Smooth muscle cell (in vitro differentiated cells): Measurements from ENCODE around the gene SEPTIN5. TPM values are rescaled to one million over a fixed set of nuclear protein-coding genes. Genes with fewer than 3 reads are reported as not detected.

ENCODE experiments used
- DNase-seq: peaks from one replicate; lab custom pipeline; 2025; ENCODE audit not compliant: unreplicated experiment; lab: John Stamatoyannopoulos, UW
- H2AFZ ChIP-seq: fragments of 200-600 bp; sonication (generic); 2 replicates; pipeline ENCODE4 v1.6.0; 2016; ENCODE audit warnings: antibody characterized with exemption, low read depth, mild to moderate bottlenecking
- H3F3A ChIP-seq: fragments of 200-600 bp; sonication (generic); 2 replicates; pipeline ENCODE4 v1.6.0; 2017; ENCODE audit warnings: antibody characterized with exemption, low read depth
- H3K27ac ChIP-seq: fragments of 200-600 bp; sonication (generic); 2 replicates; pipeline ENCODE4 v1.5.1; 2016; ENCODE audit warnings: low read depth, mild to moderate bottlenecking
- H3K27me3 ChIP-seq: fragments of 200-600 bp; sonication (generic); 2 replicates; pipeline ENCODE4 v1.6.1; 2016; ENCODE audit warnings: low read depth, mild to moderate bottlenecking
- H3K36me3 ChIP-seq: fragments of 200-600 bp; sonication (generic); 2 replicates; pipeline ENCODE4 v1.5.1; 2016; ENCODE audit warnings: low read depth
- H3K4me1 ChIP-seq: fragments of 200-600 bp; sonication (generic); 2 replicates; pipeline ENCODE4 v1.5.1; 2016; ENCODE audit warnings: low read depth
- H3K4me2 ChIP-seq: fragments of 200-600 bp; sonication (generic); 2 replicates; pipeline ENCODE4 v1.6.0; 2016; ENCODE audit warnings: mild to moderate bottlenecking
- H3K4me3 ChIP-seq: fragments of 200-600 bp; sonication (generic); 2 replicates; pipeline ENCODE4 v1.5.1; 2016; ENCODE audit warnings: mild to moderate bottlenecking
- H3K79me2 ChIP-seq: fragments of 200-600 bp; sonication (generic); 2 replicates; pipeline ENCODE4 v1.6.0; 2016; ENCODE audit warnings: low read depth, mild to moderate bottlenecking
- H3K9ac ChIP-seq: fragments of 200-600 bp; sonication (generic); 2 replicates; pipeline ENCODE4 v1.6.0; 2016; ENCODE audit warnings: low read depth
- H3K9me3 ChIP-seq: fragments of 200-600 bp; sonication (generic); replicated peaks from 2 replicates; pipeline ENCODE4 v1.5.1; 2016; ENCODE audit warnings: low read depth
- H4K20me1 ChIP-seq: fragments of 200-600 bp; sonication (generic); 2 replicates; pipeline ENCODE4 v1.6.0; 2016; ENCODE audit warnings: low read depth
- WGBS: methylation state at CpG from one replicate; pipeline ENCODE4 v1.1.7; 2016; ENCODE audit warnings: low lambda C conversion rate; 5-methylcytosine and 5-hydroxymethylcytosine counted together
- polyA plus RNA-seq: library from polyadenylated mRNA; unstranded; fragments of >200 nt; fragmentation: Nextera tagmentation; extraction: Ambion mirVana; gene quantifications from 2 replicates; pipeline ENCODE4 v1.2.1, GENCODE V29; 2016
- total RNA-seq: library from RNA; depleted of rRNA; stranded (reverse); fragments of >200 nt; gene quantifications from 2 replicates; pipeline ENCODE4 v1.2.3, GENCODE V29; 2014
- TF ChIP-seq, protein P1 (sequence below): fragments of 200-600 bp; sonication (generic); IDR thresholded peaks from 2 replicates; pipeline ENCODE4 v1.5.1; 2017; ENCODE audit warnings: borderline replicate concordance, mild to moderate bottlenecking, antibody characterized with exemption; ENCODE audit not compliant: insufficient read depth, poor library complexity, severe bottlenecking

SEPTIN5 gene
- total and polyA plus RNA-seq, 2 experiments from 2014 or later, result 26.6 to 64.1 TPM

DNA sequence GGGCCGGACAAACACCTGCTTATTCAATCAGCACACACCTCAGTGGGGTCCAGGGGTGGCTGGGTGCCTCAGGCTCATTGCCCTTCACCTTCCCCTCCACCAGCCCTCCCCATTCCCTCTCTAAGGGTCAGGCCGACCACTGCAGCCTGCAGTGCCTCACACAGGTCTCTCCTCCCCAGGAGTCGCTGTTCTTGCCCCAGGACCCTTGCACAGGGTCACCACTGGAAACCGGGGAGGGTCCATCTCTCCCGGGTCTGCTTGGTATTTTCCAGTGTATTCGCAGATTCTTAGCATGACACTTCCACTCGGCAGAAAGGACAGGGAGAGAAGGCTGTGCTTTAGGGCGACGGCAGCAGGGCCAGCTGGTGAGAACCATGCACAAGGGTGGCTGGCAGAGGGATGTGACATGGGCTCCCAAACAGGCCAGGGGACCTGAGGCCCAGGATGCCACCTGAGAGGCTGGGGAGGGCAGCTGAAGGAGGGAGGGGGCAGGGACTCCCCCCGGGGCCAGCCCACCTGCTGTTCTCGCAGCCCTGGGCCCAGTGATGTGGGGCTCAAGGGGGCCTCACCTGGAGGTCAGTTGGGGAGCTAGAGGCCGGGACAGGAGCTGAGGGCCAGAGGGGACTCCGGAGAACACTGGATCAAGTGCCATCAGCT lies 30.2 kb downstream of the SEPTIN5 start:
- no peaks in the 10 kb centered on the region for H3K27me3 ChIP-seq
- no peaks in the 10 kb centered on the region for H3K79me2 ChIP-seq
- no peaks in the 10 kb centered on the region for H4K20me1 ChIP-seq
- no peaks in the 10 kb centered on the region for H3F3A ChIP-seq
- WGBS, result 92% methylated on average over 13 of the region's 13 CpGs
- no peak overlapping the region for H3K9ac ChIP-seq
- no peaks in the 10 kb centered on the region for H3K9me3 ChIP-seq
- no peak overlapping the region for H3K27ac ChIP-seq
- no peak overlapping the region for H3K4me3 ChIP-seq
- no peaks in the 10 kb centered on the region for H3K36me3 ChIP-seq
- H3K4me1 ChIP-seq, result no peaks in the 10 kb centered on the region
- TF ChIP-seq, protein P1, sequence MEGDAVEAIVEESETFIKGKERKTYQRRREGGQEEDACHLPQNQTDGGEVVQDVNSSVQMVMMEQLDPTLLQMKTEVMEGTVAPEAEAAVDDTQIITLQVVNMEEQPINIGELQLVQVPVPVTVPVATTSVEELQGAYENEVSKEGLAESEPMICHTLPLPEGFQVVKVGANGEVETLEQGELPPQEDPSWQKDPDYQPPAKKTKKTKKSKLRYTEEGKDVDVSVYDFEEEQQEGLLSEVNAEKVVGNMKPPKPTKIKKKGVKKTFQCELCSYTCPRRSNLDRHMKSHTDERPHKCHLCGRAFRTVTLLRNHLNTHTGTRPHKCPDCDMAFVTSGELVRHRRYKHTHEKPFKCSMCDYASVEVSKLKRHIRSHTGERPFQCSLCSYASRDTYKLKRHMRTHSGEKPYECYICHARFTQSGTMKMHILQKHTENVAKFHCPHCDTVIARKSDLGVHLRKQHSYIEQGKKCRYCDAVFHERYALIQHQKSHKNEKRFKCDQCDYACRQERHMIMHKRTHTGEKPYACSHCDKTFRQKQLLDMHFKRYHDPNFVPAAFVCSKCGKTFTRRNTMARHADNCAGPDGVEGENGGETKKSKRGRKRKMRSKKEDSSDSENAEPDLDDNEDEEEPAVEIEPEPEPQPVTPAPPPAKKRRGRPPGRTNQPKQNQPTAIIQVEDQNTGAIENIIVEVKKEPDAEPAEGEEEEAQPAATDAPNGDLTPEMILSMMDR, result no peak
- no peak overlapping the region for H2AFZ ChIP-seq
- no peak for DNase-seq
- H3K4me2 ChIP-seq, result no peak overlapping the region

DNA sequence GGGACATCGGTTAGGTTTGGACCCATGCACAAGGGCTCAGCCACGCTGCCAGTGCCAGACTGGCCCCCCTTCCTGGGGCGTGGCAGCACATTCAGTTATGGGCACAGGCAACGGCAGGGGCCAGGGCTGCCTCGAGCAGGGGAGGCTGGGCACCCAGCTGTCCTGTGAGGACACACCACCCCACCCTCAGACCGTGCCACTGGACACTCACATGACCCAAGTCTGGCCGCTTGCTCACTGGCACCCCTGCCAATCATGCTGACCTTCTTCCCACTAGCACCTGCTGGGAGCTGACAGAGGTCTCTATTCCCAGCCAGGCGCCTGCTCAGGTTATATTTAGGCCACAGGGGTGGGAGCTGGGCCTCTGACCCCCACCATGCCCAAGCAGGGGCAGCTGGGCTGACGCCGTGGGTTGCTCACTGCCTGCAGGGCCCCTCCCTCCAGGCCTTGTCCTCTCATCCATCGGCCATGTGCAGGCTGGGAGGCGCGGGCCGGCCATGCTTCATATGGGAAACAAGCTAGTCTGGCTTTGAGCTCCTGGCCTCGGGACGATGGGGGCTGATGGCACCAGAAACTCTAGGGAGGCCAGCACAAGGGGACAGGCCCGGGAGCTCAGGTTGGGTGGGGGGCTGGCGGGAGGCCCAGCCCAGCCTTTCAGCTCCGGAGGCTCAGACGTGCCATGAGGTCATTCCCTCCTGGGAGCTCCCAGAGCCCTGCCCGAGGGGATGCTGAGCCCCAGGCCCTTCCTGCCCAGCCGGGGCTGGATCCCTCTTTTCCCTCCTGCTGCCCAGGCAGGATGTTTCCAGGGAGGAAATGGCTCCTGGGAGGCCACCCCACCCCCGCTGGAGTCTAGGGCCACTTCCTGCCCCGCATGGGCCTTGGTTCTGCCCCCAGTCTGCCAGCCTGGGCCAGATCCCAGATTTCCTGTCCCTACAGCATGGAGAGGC lies 31.1 kb downstream of the SEPTIN5 start:
- no peak overlapping the region for H3K4me2 ChIP-seq
- H3K4me1 ChIP-seq, result no peaks in the 10 kb centered on the region
- no peak for DNase-seq
- no peak overlapping the region for H3K9ac ChIP-seq
- no peak overlapping the region for H2AFZ ChIP-seq
- no peaks in the 10 kb centered on the region for H3K36me3 ChIP-seq
- H3K9me3 ChIP-seq, result no peaks in the 10 kb centered on the region
- no peaks in the 10 kb centered on the region for H3K79me2 ChIP-seq
- TF ChIP-seq, protein P1, result no peak
- H3K4me3 ChIP-seq, result no peak overlapping the region
- no peaks in the 10 kb centered on the region for H3K27me3 ChIP-seq
- H3K27ac ChIP-seq, result no peak overlapping the region
- no peaks in the 10 kb centered on the region for H3F3A ChIP-seq
- 82% methylated on average over 24 of the region's 24 CpGs for WGBS
- no peaks in the 10 kb centered on the region for H4K20me1 ChIP-seq

DNA sequence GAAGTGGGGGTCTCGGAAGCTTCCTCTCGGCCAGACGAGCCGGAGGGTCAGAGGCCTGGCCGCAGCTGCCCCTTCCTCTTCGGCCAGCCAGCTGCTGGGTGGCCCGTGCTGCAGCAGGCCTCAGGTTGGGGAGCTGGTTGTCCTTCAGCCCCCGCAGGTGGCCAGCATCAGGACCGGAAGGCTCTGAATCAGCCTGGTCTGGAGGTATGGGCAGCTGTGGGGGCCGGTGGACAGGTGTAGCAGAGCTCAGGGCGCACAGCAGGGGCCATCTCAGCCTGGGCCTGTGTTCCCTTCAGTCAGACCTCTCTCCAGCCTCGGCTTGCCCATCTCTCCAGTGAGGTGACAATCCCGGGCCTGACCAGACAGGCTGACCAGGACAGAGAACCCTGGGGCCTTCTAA lies 32.4 kb downstream of the SEPTIN5 start:
- 95% methylated on average over 13 of the region's 13 CpGs for WGBS

More for the DNA sequence above, 32.4 kb downstream of the SEPTIN5 start:
- TF ChIP-seq, protein P1, result no peak
- Histone ChIP-seq H2AFZ (no peak overlapping the region), H3K9me3 (no peaks in the 10 kb centered on the region), H3K9ac (no peak overlapping the region), H3K27ac (no peak overlapping the region), H3K36me3 (no peaks in the 10 kb centered on the region), H3K4me2 (no peak overlapping the region), H3K4me1 (peaks cover 5% of the 10 kb centered on the region), H3K79me2 (no peaks in the 10 kb centered on the region), H3K27me3 (no peaks in the 10 kb centered on the region), H3K4me3 (no peak overlapping the region), H4K20me1 (no peaks in the 10 kb centered on the region), H3F3A (no peaks in the 10 kb centered on the region)
- DNase-seq, result no peak
